ENCODE measurements around the gene RETREG2. TPM values are rescaled to one million over a fixed set of nuclear protein-coding genes. Genes with fewer than 3 reads are reported as not detected.

RETREG2 gene
- total and polyA plus RNA-seq, 2 of the 8 experiments (the other 6 are each of a cell fraction or from before 2014, with no cell fraction given), result 51.3 to 67.4 TPM

DNA sequence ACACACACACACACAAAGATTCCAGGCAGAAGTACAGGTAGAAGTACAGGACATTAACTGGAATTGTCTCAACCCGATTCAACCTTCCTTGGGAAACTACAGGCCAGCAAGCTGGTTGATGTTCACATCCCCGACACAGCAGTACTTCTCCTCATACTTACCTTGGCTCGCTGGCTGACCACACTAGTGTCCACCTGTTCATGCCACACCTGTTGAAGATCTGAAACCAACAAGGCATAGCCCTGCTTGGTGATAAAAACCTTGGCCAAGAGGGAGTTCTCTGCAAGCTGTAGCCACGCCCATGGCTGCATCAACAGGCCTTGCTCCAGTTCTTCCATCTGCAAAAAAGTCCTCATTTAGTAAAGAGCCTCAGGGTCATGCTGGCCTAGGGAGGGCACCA, 20.1 kb upstream of the RETREG2 start:
- no peak overlapping the region for H4K5ac ChIP-seq (ENCODE audit: insufficient read length, low read depth, low read length)
- H3K79me2 ChIP-seq (ENCODE audit: control insufficient read depth in 1 of 2, insufficient read depth in 2 of 2, low read length in 2 of 2), result no peaks in the 10 kb centered on the region
- no peak overlapping the region for H3K56ac ChIP-seq (replicated peaks; ENCODE audit: insufficient read length, low read depth, low read length)
- H3K4me2 ChIP-seq (ENCODE audit: insufficient read depth in 1 of 2, low read depth in 2 of 2, low read length in 2 of 2), result no peak overlapping the region
- no peak for FAIRE-seq
- TF ChIP-seq EZH2 (IDR thresholded peaks at IDR 0.05; ENCODE audit: low read depth, low read length, severe bottlenecking), result no peak
- no peak for TF ChIP-seq EGR1 (IDR thresholded peaks at IDR 0.05; ENCODE audit: borderline replicate concordance, low read depth, low read length)
- TF ChIP-seq CEBPB (IDR thresholded peaks at IDR 0.05; ENCODE audit: low read depth, low read length), result no peak
- TF ChIP-seq RFX5 (IDR thresholded peaks at IDR 0.05; ENCODE audit: borderline replicate concordance, low read depth, low read length), result no peak
- TF ChIP-seq POU5F1 (IDR thresholded peaks at IDR 0.05; ENCODE audit: low read depth, low read length), result no peak
- TF ChIP-seq, protein P1, sequence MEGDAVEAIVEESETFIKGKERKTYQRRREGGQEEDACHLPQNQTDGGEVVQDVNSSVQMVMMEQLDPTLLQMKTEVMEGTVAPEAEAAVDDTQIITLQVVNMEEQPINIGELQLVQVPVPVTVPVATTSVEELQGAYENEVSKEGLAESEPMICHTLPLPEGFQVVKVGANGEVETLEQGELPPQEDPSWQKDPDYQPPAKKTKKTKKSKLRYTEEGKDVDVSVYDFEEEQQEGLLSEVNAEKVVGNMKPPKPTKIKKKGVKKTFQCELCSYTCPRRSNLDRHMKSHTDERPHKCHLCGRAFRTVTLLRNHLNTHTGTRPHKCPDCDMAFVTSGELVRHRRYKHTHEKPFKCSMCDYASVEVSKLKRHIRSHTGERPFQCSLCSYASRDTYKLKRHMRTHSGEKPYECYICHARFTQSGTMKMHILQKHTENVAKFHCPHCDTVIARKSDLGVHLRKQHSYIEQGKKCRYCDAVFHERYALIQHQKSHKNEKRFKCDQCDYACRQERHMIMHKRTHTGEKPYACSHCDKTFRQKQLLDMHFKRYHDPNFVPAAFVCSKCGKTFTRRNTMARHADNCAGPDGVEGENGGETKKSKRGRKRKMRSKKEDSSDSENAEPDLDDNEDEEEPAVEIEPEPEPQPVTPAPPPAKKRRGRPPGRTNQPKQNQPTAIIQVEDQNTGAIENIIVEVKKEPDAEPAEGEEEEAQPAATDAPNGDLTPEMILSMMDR (IDR thresholded peaks at IDR 0.05; ENCODE audit: control extremely low read depth in 1 of 3, insufficient read depth in 1 of 3, low read depth in 1 of 3, low read length in 3 of 3), result no peak
- no peak for TF ChIP-seq KDM5A (IDR thresholded peaks at IDR 0.05; ENCODE audit: low read length)
- no peak for TF ChIP-seq GABPA (IDR thresholded peaks at IDR 0.05; ENCODE audit: borderline replicate concordance, insufficient read depth, low read length)
- TF ChIP-seq, protein P2, sequence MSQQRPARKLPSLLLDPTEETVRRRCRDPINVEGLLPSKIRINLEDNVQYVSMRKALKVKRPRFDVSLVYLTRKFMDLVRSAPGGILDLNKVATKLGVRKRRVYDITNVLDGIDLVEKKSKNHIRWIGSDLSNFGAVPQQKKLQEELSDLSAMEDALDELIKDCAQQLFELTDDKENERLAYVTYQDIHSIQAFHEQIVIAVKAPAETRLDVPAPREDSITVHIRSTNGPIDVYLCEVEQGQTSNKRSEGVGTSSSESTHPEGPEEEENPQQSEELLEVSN (IDR thresholded peaks at IDR 0.05), result no peak
- TF ChIP-seq TAF1 (IDR thresholded peaks at IDR 0.05; ENCODE audit: low read depth, low read length), result no peak
- H2BK12ac ChIP-seq (ENCODE audit: low read depth, low read length), result no peak overlapping the region
- no peak for DNase-seq (ENCODE audit: low read depth in 1 of 2, low spot score in 2 of 2)
- no peaks in the 10 kb centered on the region for H3K79me1 ChIP-seq (ENCODE audit: low read depth, low read length)
- no peak overlapping the region for H2BK120ac ChIP-seq (replicated peaks; ENCODE audit: low read depth, low read length)
- no peak overlapping the region for H3K4ac ChIP-seq (replicated peaks; ENCODE audit: insufficient read length, low read depth, low read length)
- peaks cover 0 to 5% (median 2%) of the 10 kb centered on the region in 4 experiments; a peak in 3 of 7 replicates for H3K4me1 ChIP-seq (replicated peaks in 1 of 4; ENCODE audit: control insufficient read depth in 3 of 4, insufficient read depth in 4 of 4, low read length in 3 of 4)
- H4K20me1 ChIP-seq (replicated peaks in 1 of 2; ENCODE audit: control insufficient read depth in 1 of 2, insufficient read depth in 2 of 2, low read length in 2 of 2), result peaks cover 2 to 5% of the 10 kb centered on the region in 2 experiments
- WGBS, 2 experiments (ENCODE audit: extremely low coverage in 1 of 2, insufficient coverage in 1 of 2, insufficient read length in 1 of 2, insufficient replicate concordance in 2 of 2, low coverage in 1 of 2, low lambda C conversion rate in 2 of 2, missing lambda C conversion rate in 1 of 2), result 84% methylated on average over 4 of the region's 4 CpGs; no CpG with 5 or more reads in 1 of the 2 experiments
- H3K27ac ChIP-seq (ENCODE audit: low read depth, low read length), result no peak overlapping the region
- peaks cover 2% of the 10 kb centered on the region; the same call in 1 of the 2 replicates for H3K23me2 ChIP-seq (ENCODE audit: low read depth, low read length)
- no peak overlapping the region for H3K23ac ChIP-seq (ENCODE audit: insufficient read length)
- H2BK15ac ChIP-seq (ENCODE audit: low read length), result no peak overlapping the region
- H2AFZ ChIP-seq (ENCODE audit: low read length), result no peak overlapping the region
- no peak overlapping the region for H4K91ac ChIP-seq (replicated peaks; ENCODE audit: insufficient read length, low read length)
- H2BK20ac ChIP-seq (ENCODE audit: low read length), result no peak overlapping the region
- no peak overlapping the region for H2AK5ac ChIP-seq (ENCODE audit: low read depth, low read length)
- POLR2A ChIA-PET (ENCODE audit: partially characterized antibody), result interaction anchor here (0.7 to 1.6 kb wide), 5 partner anchors 34 to 140 kb away, joined by 3 to 5 read pairs (median 3); partner anchors contain the start of gene ABCB6
- H3K4me3 ChIP-seq (ENCODE audit: extremely low read depth in 1 of 4, insufficient read depth in 2 of 4, low read depth in 3 of 4, low read length in 4 of 4), result no peak overlapping the region
- no peaks in the 10 kb centered on the region; a peak in 1 of 7 replicates for H3K27me3 ChIP-seq (replicated peaks in 1 of 4; ENCODE audit: control insufficient read depth in 3 of 4, extremely low read depth in 1 of 4, insufficient read depth in 3 of 4, low read length in 3 of 4)
- H2BK5ac ChIP-seq (ENCODE audit: low read depth, low read length), result no peak overlapping the region
- peaks cover 0 to 2% (median 0%) of the 10 kb centered on the region in 4 experiments; a peak in 3 of 8 replicates for H3K36me3 ChIP-seq (ENCODE audit: control insufficient read depth in 2 of 4, insufficient read depth in 4 of 4, low read length in 3 of 4)
- H3K9ac ChIP-seq (replicated peaks in 1 of 4; ENCODE audit: extremely low read depth in 1 of 4, low read depth in 3 of 4, low read length in 3 of 4), result no peak overlapping the region
- no peak overlapping the region for H3K14ac ChIP-seq (ENCODE audit: insufficient read length)
- no peak overlapping the region for H3K18ac ChIP-seq (ENCODE audit: extremely low read depth, low read length)
- CTCF ChIA-PET (ENCODE audit: partially characterized antibody), result interaction anchor here (0.7 to 12.5 kb wide), 21 partner anchors 15 to 336 kb away, joined by 3 to 149 read pairs (median 3); partner anchors contain the start of genes CDK5R2, CNPPD1, FEV and GLB1L
- no peak overlapping the region for H4K8ac ChIP-seq (ENCODE audit: extremely low read depth, insufficient read depth, low read length)
- H3K9me3 ChIP-seq (ENCODE audit: insufficient read depth in 2 of 2, low read depth in 1 of 2, low read length in 1 of 2), result no peaks in the 10 kb centered on the region

Data from H1 (cell line).